Epithelial cell of proximal tubule (primary cell): Measurements from ENCODE around the gene RAB38. TPM values are rescaled to one million over a fixed set of nuclear protein-coding genes. Genes with fewer than 3 reads are reported as not detected.

Experiments used
- DNase-seq: peaks from one replicate; pipeline ENCODE4 v3.0.0-alpha.2; 2011; ENCODE audit warnings: low read depth
- H3K4me3 ChIP-seq: 2 replicates; pipeline ENCODE4 v1.5.1; 2011; ENCODE audit warnings: low read depth, mild to moderate bottlenecking, low read length
- CTCF ChIP-seq: conservative IDR thresholded peaks from 2 replicates; pipeline ENCODE4 v1.5.1; 2012; ENCODE audit warnings: low read depth, mild to moderate bottlenecking, low read length
- total RNA-seq: library from RNA; depleted of rRNA; stranded (reverse); fragments of >200 nt; gene quantifications from 2 replicates; pipeline ENCODE4 v1.2.3, GENCODE V29; 2015

RAB38 gene
- total RNA-seq, 1 donor from 2014 or later: 9.6 TPM

DNA sequence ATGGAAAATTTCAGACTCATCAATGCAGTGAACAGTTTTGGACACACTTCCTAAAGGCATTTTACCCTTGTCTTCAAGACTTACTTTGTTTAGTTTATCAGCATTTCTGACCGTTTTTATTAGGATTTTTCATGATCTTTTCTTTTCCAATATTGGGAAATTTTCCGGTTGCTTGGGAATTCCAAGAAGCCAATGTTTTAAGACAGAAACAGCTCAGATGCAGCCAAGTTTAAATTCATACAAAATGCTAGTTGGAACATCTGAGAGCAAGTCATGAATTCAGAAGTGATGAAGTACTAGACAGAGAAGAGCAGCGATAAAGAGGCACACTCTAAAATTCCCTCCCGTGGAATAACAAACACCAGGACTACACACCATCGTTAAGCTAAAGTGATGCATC is 68.6 kb downstream of the RAB38 start:
- TF ChIP-seq CTCF: no peak
- DNase-seq: no peak
- H3K4me3 ChIP-seq: no peak overlapping the region

DNA sequence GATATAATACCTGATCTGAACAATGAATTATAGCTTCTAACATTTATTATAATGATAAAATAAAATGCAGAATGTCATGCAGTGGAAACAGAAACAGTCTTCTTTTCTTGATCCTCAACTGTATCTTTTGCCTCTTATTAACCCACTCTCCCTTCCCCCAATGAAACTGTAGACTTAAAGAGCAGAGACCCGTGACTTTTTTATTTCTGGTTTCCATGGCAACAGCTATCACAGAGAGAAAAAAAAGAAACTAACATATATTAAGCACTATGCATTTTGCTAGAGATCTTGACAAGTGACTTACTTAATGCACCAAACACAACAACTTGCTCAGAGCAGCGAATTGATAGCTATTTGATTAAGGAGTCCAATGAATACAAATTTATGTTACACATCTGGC is 69.3 kb downstream of the RAB38 start:
- no peak for DNase-seq
- H3K4me3 ChIP-seq: no peak overlapping the region
- TF ChIP-seq CTCF: no peak

DNA sequence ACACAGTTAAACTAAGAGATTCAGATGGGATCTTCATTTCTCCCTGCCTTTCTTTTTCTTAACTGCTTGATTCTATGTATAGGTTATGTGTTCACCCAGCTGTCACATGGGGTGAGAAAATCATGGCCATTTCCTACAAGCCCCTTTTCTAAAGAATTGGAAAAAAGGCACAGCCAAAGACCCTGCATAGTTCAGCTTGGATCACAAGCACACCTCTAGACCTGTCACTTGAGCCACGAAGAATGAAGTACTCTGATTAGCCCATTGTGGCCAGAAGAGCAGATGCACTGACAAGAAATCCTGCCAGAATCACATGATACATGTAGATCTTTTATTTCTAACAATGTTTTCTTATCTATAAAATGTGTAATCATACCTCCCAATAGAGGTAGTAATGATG is 69.7 kb downstream of the RAB38 start:
- TF ChIP-seq CTCF: no peak
- no peak for DNase-seq
- no peak overlapping the region for H3K4me3 ChIP-seq

DNA sequence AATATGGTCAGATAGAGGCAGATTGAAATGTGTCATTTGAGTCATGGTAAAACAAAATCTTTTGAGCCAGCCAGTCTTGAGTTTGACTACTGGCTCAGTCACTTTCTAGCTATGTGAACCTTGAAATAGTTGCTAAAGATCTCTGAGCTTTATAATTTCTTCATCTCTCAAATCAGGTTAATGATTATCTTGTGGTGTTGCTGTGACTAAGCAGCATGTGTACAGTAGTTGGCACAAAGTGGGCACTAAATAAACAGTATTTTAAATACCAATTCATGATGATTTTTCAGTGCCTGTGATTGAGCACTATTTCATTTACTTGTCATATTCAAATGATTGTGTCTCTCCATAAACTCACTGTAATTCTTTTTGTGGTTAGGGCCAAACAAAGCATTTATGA is 70.8 kb downstream of the RAB38 start:
- TF ChIP-seq CTCF: no peak
- DNase-seq: peak; percentile 94
- H3K4me3 ChIP-seq: no peak overlapping the region

- peak; percentile 85 for DNase-seq
- TF ChIP-seq CTCF: peak; percentile 96
- no peak overlapping the region for H3K4me3 ChIP-seq
These were observed 71.7 kb downstream of the RAB38 start for GRCh38 chr11:88103337-88104206.

GRCh38 chr11:88102598-88102934 is 72.7 kb downstream of the RAB38 start:
- TF ChIP-seq CTCF: no peak
- H3K4me3 ChIP-seq: no peak overlapping the region
- no peak for DNase-seq
